GM18519 (cell line): ENCODE results near the gene TSPYL2.

Source experiments
- ATAC-seq: cut with Tn5 transposase; IDR thresholded peaks from one replicate; pipeline ENCODE4 v1.9.1; 2021; ENCODE audit warnings: mild to moderate bottlenecking, moderate library complexity; ENCODE audit not compliant: unreplicated experiment, low FRiP score

TSPYL2 gene

GRCh38 chrX:53078943-53079342, 3.2 kb upstream of the TSPYL2 start:
- ATAC-seq: no peak

- no peak for ATAC-seq
These were observed 1.3 kb upstream of the TSPYL2 start for GRCh38 chrX:53080628-53081580.

GRCh38 chrX:53082773-53083616, 828 bp downstream of the TSPYL2 start:
- no peak for ATAC-seq

GRCh38 chrX:53084043-53084570, 1.9 kb downstream of the TSPYL2 start:
- ATAC-seq: no peak

GRCh38 chrX:53084863-53085262, 2.7 kb downstream of the TSPYL2 start:
- no peak for ATAC-seq

- ATAC-seq: no peak
These were observed 3.6 kb downstream of the TSPYL2 start for GRCh38 chrX:53085661-53086229.

- ATAC-seq: no peak
These were observed 4.3 kb downstream of the TSPYL2 start for GRCh38 chrX:53086464-53086863.

GRCh38 chrX:53087388-53087831, 5.2 kb downstream of the TSPYL2 start:
- ATAC-seq: no peak

- no peak for ATAC-seq
These were observed 6.2 kb downstream of the TSPYL2 start for GRCh38 chrX:53088136-53088974.

- ATAC-seq: no peak
These were observed 7.2 kb downstream of the TSPYL2 start for GRCh38 chrX:53089224-53089842.

- no peak for ATAC-seq
These were observed 7.8 kb downstream of the TSPYL2 start for GRCh38 chrX:53089925-53090324.

- no peak for ATAC-seq
These were observed 9.2 kb downstream of the TSPYL2 start for GRCh38 chrX:53091354-53091753.

- ATAC-seq: no peak
These were observed 11.0 kb downstream of the TSPYL2 start for GRCh38 chrX:53093177-53093655.

GRCh38 chrX:53093748-53094581, 11.8 kb downstream of the TSPYL2 start, which contains the start of gene KANTR:
KANTR (plus strand) TSS chrX:53094142; CDS start chrX:53124273, 30,131 bp downstream.
- peak; percentile 67 for ATAC-seq

- ATAC-seq: no peak
These were observed 12.4 kb downstream of the TSPYL2 start for GRCh38 chrX:53094582-53094905.

GRCh38 chrX:53095796-53096195, 13.6 kb downstream of the TSPYL2 start:
- ATAC-seq: no peak

- ATAC-seq: no peak
These were observed 32.8 kb downstream of the TSPYL2 start for GRCh38 chrX:53114864-53115549.

GRCh38 chrX:53115550-53115874, 33.3 kb downstream of the TSPYL2 start:
- no peak for ATAC-seq
